ENCODE results near the gene ATP9A. TPM values are rescaled to one million over a fixed set of nuclear protein-coding genes. Genes with fewer than 3 reads are reported as not detected.

The ATP9A gene
- total RNA-seq, 1 experiment from 2014 or later = 12.1 TPM

DNA sequence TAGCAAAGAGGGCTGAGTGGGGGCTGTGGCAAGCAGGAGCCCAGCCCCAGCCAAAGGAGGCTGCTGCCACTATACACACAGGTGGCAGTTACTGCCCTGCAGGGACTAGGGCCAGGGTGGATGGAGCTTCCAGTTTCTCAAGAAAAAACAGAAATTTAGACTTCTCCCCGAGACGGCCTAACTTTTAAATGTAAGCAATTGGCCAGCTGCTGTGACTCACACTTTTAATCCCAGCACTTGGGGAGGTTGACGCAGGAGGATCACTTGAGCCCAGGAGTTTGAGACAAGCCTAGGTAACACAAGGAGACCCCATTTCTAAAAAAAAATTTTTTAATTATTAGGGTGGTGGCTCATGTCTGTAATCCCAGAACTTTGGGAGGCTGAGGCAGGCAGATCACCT, 127.4 kb downstream of the ATP9A start:
- no peak for DNase-seq

More for the DNA sequence above, 127.4 kb downstream of the ATP9A start:
- H3K4me2 ChIP-seq (ENCODE audit: insufficient read depth, insufficient read length, low read length) = no peak overlapping the region
- Mint-ChIP-seq H3K9me3 (no peaks in the 10 kb centered on the region), H3K36me3 (ENCODE audit: insufficient read depth in 1 of 3, low read depth in 3 of 3) (no peaks in the 10 kb centered on the region; a peak in 2 of 7 replicates), H3K27me3 (ENCODE audit: low read depth) (no peaks in the 10 kb centered on the region), H3K4me3 (no peak overlapping the region), H3K4me1 (peaks cover 14 to 16% of the 10 kb centered on the region in 2 experiments), H3K27ac (peak overlapping the region in 1 of 3 experiments; percentile 64; a peak in 1 of 7 replicates)
- WGBS (ENCODE audit: extremely low coverage, insufficient read length, low lambda C conversion rate) = no CpG with 5 or more reads among the region's 3 CpGs
- no peak overlapping the region for H3K4ac ChIP-seq (ENCODE audit: low read depth, low read length)
- H3T11ph ChIP-seq (ENCODE audit: low read length) = no peak overlapping the region
- no peak overlapping the region for H2BK15ac ChIP-seq (ENCODE audit: low read depth, low read length)
- no peak overlapping the region for H3K14ac ChIP-seq (ENCODE audit: insufficient read depth, low read length)
- no peak overlapping the region for H3K27ac ChIP-seq (ENCODE audit: insufficient read length, low read depth, low read length)
- no peak overlapping the region for H3K9ac ChIP-seq (ENCODE audit: extremely low read depth, insufficient read length, low read length)
- no peak overlapping the region for H3K56ac ChIP-seq (ENCODE audit: insufficient read length, low read depth, low read length)
- no peak overlapping the region for H2BK20ac ChIP-seq (ENCODE audit: low read depth, low read length, poor library complexity, severe bottlenecking)
- no peak overlapping the region for H2BK5ac ChIP-seq (ENCODE audit: insufficient read length, low read length)
- no peak overlapping the region for H2AFZ ChIP-seq (ENCODE audit: low read length)
- no peak overlapping the region for H4K91ac ChIP-seq (ENCODE audit: insufficient read length, low read depth, low read length)
- no peaks in the 10 kb centered on the region for H3K79me2 ChIP-seq (ENCODE audit: insufficient read depth, low read length)
- no peaks in the 10 kb centered on the region for H3K4me1 ChIP-seq (ENCODE audit: insufficient read depth, low read length)
- H3K23me2 ChIP-seq (ENCODE audit: insufficient read length, low read depth, low read length, poor library complexity, severe bottlenecking) = no peaks in the 10 kb centered on the region
- no peak overlapping the region for H4K8ac ChIP-seq (replicated peaks; ENCODE audit: insufficient read length, low read depth, low read length)
- no peaks in the 10 kb centered on the region for H3K79me1 ChIP-seq (ENCODE audit: insufficient read depth, low read depth, low read length, poor library complexity, severe bottlenecking)
- no peak for TF ChIP-seq CTCF (conservative IDR thresholded peaks at IDR 0.05)
- H2BK12ac ChIP-seq (ENCODE audit: insufficient read length, low read depth, low read length) = no peak overlapping the region
- H3K9me3 ChIP-seq (ENCODE audit: control insufficient read depth, low read depth, low read length) = no peaks in the 10 kb centered on the region
- no peak overlapping the region for H4K5ac ChIP-seq (ENCODE audit: insufficient read length, low read depth, low read length)
- no peak overlapping the region for H2BK120ac ChIP-seq (ENCODE audit: low read depth, low read length, poor library complexity, severe bottlenecking)
- no peak overlapping the region for H2AK5ac ChIP-seq (ENCODE audit: insufficient read length, low read length)
- peaks cover 2% of the 10 kb centered on the region for H4K20me1 ChIP-seq (ENCODE audit: control insufficient read depth, insufficient read depth, insufficient read length)
- no peak overlapping the region for H3K18ac ChIP-seq (ENCODE audit: insufficient read length, low read depth, low read length)
- no peak overlapping the region for H3K23ac ChIP-seq (ENCODE audit: insufficient read length, low read depth, low read length)
- no peaks in the 10 kb centered on the region for H3K27me3 ChIP-seq (ENCODE audit: insufficient read depth, low read length)

Data from H9 (cell line).